SK-N-SH treated with all-trans-retinoic acid at 6 μM for 48 hours (cell line): ENCODE results near the gene RAPGEFL1.
A peak's percentile ranks its signal among the peaks of the same experiment; 100 is the strongest.

Experiments
- ATAC-seq: fragments of 200-7000 bp; cut with Tn5 transposase; 3 replicates; pipeline ENCODE4 v1.9.1; 2020; ENCODE audit warnings: mild to moderate bottlenecking, moderate library complexity
- ARNTL ChIP-seq: fragments of 450-650 bp; formaldehyde crosslinking; IDR thresholded peaks from 2 replicates; pipeline ENCODE4 v1.5.0; 2020; ENCODE audit warnings: low read depth, mild to moderate bottlenecking, moderate library complexity, borderline replicate concordance
- BACH2 ChIP-seq: fragments of 250-450 bp; sonication (Bioruptor Pico); IDR thresholded peaks from 2 replicates; pipeline ENCODE4 v1.9.0; 2021; ENCODE audit warnings: mild to moderate bottlenecking, borderline replicate concordance
- CREB5 ChIP-seq: fragments of 250-450 bp; sonication (Bioruptor Pico); IDR thresholded peaks from 2 replicates; pipeline ENCODE4 v1.5.1; 2020; ENCODE audit warnings: low read depth, mild to moderate bottlenecking, moderate library complexity
- CSDC2 ChIP-seq: fragments of 250-450 bp; sonication (Bioruptor Pico); IDR thresholded peaks from 2 replicates; pipeline ENCODE4 v1.5.0; 2020; ENCODE audit warnings: mild to moderate bottlenecking, moderate library complexity
- CSRNP3 ChIP-seq: fragments of 250-450 bp; sonication (Bioruptor Pico); IDR thresholded peaks from 2 replicates; pipeline ENCODE4 v1.5.1; 2021; ENCODE audit warnings: mild to moderate bottlenecking, moderate library complexity
- ESRRG ChIP-seq: fragments of 250-450 bp; sonication (Bioruptor Pico); IDR thresholded peaks from 2 replicates; pipeline ENCODE4 v1.6.1; 2021; ENCODE audit warnings: mild to moderate bottlenecking
- GLIS3 ChIP-seq: fragments of 250-450 bp; sonication (Bioruptor Pico); IDR thresholded peaks from 2 replicates; pipeline ENCODE4 v1.5.0; 2020; ENCODE audit warnings: mild to moderate bottlenecking, moderate library complexity
- ISL1 ChIP-seq: fragments of 250-450 bp; sonication (Bioruptor Pico); IDR thresholded peaks from 2 replicates; pipeline ENCODE4 v2.1.2; 2022; ENCODE audit warnings: mild to moderate bottlenecking, moderate library complexity
- PATZ1 ChIP-seq: fragments of 250-450 bp; sonication (Bioruptor Pico); IDR thresholded peaks from 2 replicates; pipeline ENCODE4 v1.8.0; 2020; ENCODE audit warnings: mild to moderate bottlenecking, moderate library complexity, borderline replicate concordance
- POU6F1 ChIP-seq: fragments of 250-450 bp; sonication (Bioruptor Pico); IDR thresholded peaks from 2 replicates; pipeline ENCODE4 v1.8.0; 2021; ENCODE audit warnings: low read depth, mild to moderate bottlenecking, moderate library complexity, borderline replicate concordance
- PPARA ChIP-seq: fragments of 250-450 bp; sonication (Bioruptor Pico); IDR thresholded peaks from 2 replicates; pipeline ENCODE4 v1.5.0; 2020; ENCODE audit warnings: mild to moderate bottlenecking, borderline replicate concordance
- SNAI2 ChIP-seq: fragments of 250-450 bp; sonication (Bioruptor Pico); IDR thresholded peaks from 2 replicates; pipeline ENCODE4 v1.5.0; 2020; ENCODE audit warnings: mild to moderate bottlenecking, moderate library complexity
- TCF4 ChIP-seq: fragments of 250-450 bp; sonication (Bioruptor Pico); IDR thresholded peaks from 2 replicates; pipeline ENCODE4 v1.8.0; 2021; ENCODE audit warnings: mild to moderate bottlenecking, moderate library complexity, borderline replicate concordance
- TOX ChIP-seq: fragments of 250-450 bp; sonication (Bioruptor Pico); IDR thresholded peaks from 2 replicates; pipeline ENCODE4 v1.8.0; 2021; ENCODE audit warnings: mild to moderate bottlenecking, moderate library complexity, borderline replicate concordance
- TSHZ2 ChIP-seq: fragments of 250-450 bp; sonication (Bioruptor Pico); IDR thresholded peaks from 2 replicates; pipeline ENCODE4 v1.5.0; 2020; ENCODE audit warnings: mild to moderate bottlenecking, moderate library complexity
- ZC3H10 ChIP-seq: fragments of 250-450 bp; sonication (Bioruptor Pico); IDR thresholded peaks from 2 replicates; pipeline ENCODE4 v1.5.1; 2021; ENCODE audit warnings: mild to moderate bottlenecking, moderate library complexity
- ZFP3 ChIP-seq: fragments of 250-450 bp; sonication (Bioruptor Pico); IDR thresholded peaks from 2 replicates; pipeline ENCODE4 v1.5.0; 2020; ENCODE audit warnings: mild to moderate bottlenecking, moderate library complexity
- ZFP30 ChIP-seq: fragments of 450-650 bp; formaldehyde crosslinking; IDR thresholded peaks from 2 replicates; pipeline ENCODE4 v1.5.0; 2022; ENCODE audit warnings: mild to moderate bottlenecking, moderate library complexity
- ZNF565 ChIP-seq: fragments of 450-650 bp; formaldehyde crosslinking; conservative IDR thresholded peaks from 2 replicates; pipeline ENCODE4 v1.5.0; 2020; ENCODE audit warnings: low read depth, mild to moderate bottlenecking, moderate library complexity
- ZNF70 ChIP-seq: fragments of 450-650 bp; formaldehyde crosslinking; IDR thresholded peaks from 2 replicates; pipeline ENCODE4 v1.5.0; 2020; ENCODE audit warnings: mild to moderate bottlenecking, moderate library complexity

RAPGEFL1 gene

GRCh38 chr17:40173778-40174135 lies 3.5 kb upstream of the RAPGEFL1 start:
- TF ChIP-seq SNAI2 (CRISPR knock-in tag), result no peak
- ATAC-seq, result no peak

GRCh38 chr17:40174514-40174913 lies 2.8 kb upstream of the RAPGEFL1 start:
- TF ChIP-seq ARNTL (no peak), ISL1 (no peak), ZNF565 (CRISPR knock-in tag) (no peak), POU6F1 (CRISPR knock-in tag) (no peak), ZFP3 (CRISPR knock-in tag) (no peak), TSHZ2 (CRISPR knock-in tag) (no peak), CSRNP3 (CRISPR knock-in tag) (no peak), CSDC2 (no peak), SNAI2 (CRISPR knock-in tag) (no peak), TCF4 (no peak), ZNF70 (CRISPR knock-in tag) (no peak), CREB5 (CRISPR knock-in tag) (no peak), ZC3H10 (CRISPR knock-in tag) (no peak)
- ATAC-seq, result no peak

GRCh38 chr17:40175928-40176753 lies 1.1 kb upstream of the RAPGEFL1 start:
- TF ChIP-seq TSHZ2 (CRISPR knock-in tag), result no peak
- TF ChIP-seq, all 23 proteins: peak for 0
- ATAC-seq, result no peak

GRCh38 chr17:40176754-40177110 lies 538 bp upstream of the RAPGEFL1 start:
- ATAC-seq, result peak; percentile 3
- TF ChIP-seq ZFP30 (CRISPR knock-in tag) (no peak), BACH2 (CRISPR knock-in tag) (no peak), SNAI2 (CRISPR knock-in tag) (no peak), TCF4 (no peak), PPARA (CRISPR knock-in tag) (no peak), GLIS3 (no peak), PATZ1 (CRISPR knock-in tag) (no peak), ARNTL (no peak), CREB5 (CRISPR knock-in tag) (no peak), ESRRG (no peak), ZNF565 (CRISPR knock-in tag) (no peak), ZFP3 (CRISPR knock-in tag) (no peak), CSDC2 (no peak), TOX (CRISPR knock-in tag) (no peak)
